Esophagus squamous epithelium (tissue), 5 donors: ENCODE measurements around the gene C2orf92. TPM values are rescaled to one million over a fixed set of nuclear protein-coding genes. Genes with fewer than 3 reads are reported as not detected.

Experiments used
- DNase-seq: peaks from one replicate; lab custom pipeline; 2025; lab: John Stamatoyannopoulos, UW
- H3K27ac ChIP-seq, 4 donors: fragments of 200-600 bp; sonication (generic); one replicate each; pipeline ENCODE4 v1.5.1; 2016 to 2019; ENCODE audit warnings: mild to moderate bottlenecking in 1 of 4
- H3K27me3 ChIP-seq, 4 donors: fragments of 200-600 bp; sonication (generic); 1 replicate in 3 of 4; 2 replicates in 1 of 4; pipeline versions ENCODE4 v1.5.1 to v1.6.0; 2017 to 2021; ENCODE audit warnings: antibody characterized with exemption in 1 of 4
- H3K36me3 ChIP-seq, 3 donors: fragments of 200-600 bp; sonication (generic); one replicate each; pipeline ENCODE4 v1.5.1; 2016 to 2019
- H3K4me1 ChIP-seq, 3 donors: fragments of 200-600 bp; sonication (generic); one replicate each; pipeline ENCODE4 v1.5.1; 2017 to 2019
- H3K4me3 ChIP-seq, 4 donors: fragments of 200-600 bp; sonication (generic); 1 replicate in 3 of 4; 2 replicates in 1 of 4; pipeline ENCODE4 v1.5.1; 2016 to 2019; ENCODE audit warnings: mild to moderate bottlenecking in 2 of 4, moderate library complexity in 1 of 4
- H3K9me3 ChIP-seq, 3 donors: fragments of 200-600 bp; sonication (generic); one replicate each; pipeline ENCODE4 v1.5.1; 2016 to 2019
- CTCF ChIP-seq, 6 experiments: fragments of 450-650 bp in 4 of 6; fragments of 200-600 bp in 2 of 6; sonication (generic) in 2 of 6; IDR thresholded peaks; one replicate each; pipeline ENCODE4 v1.5.1; 2016 to 2019; ENCODE audit warnings: antibody characterized with exemption in 6 of 6, mild to moderate bottlenecking in 4 of 6, moderate library complexity in 4 of 6
- POLR2A ChIP-seq, 4 donors: fragments of 450-650 bp; IDR thresholded peaks; one replicate each; pipeline ENCODE4 v1.6.1; 2017; ENCODE audit warnings: antibody characterized with exemption in 4 of 4, mild to moderate bottlenecking in 4 of 4, moderate library complexity in 3 of 4
- WGBS, 2 donors: methylation state at CpG; one replicate each; pipeline ENCODE4 v1.1.5; 2018; 5-methylcytosine and 5-hydroxymethylcytosine counted together
- intact Hi-C: fragments of 100-400 bp; cut with DNase I; formaldehyde crosslinking; loops from one replicate; pipeline ENCODE4 v1.15.0; 2022
- total RNA-seq, 4 donors: library from RNA; depleted of rRNA; stranded (reverse); fragments of >200 nt; gene quantifications; one replicate each; pipeline ENCODE4 v1.1.0, GENCODE V29; 2016
- donor health status: DM: yes; HTN: yes; CAD: no.

The C2orf92 gene
- total RNA-seq, 4 donors from 2014 or later: 2.5 to 12.8 (median 2.5) TPM; not detected in 1

GRCh38 chr2:97722227-97722626 lies 52.7 kb downstream of the C2orf92 start:
- no peak for DNase-seq
- Histone ChIP-seq H3K4me3 (no peak overlapping the region), H3K36me3 (no peaks in the 10 kb centered on the region), H3K9me3 (no peaks in the 10 kb centered on the region), H3K4me1 (peaks cover 0 to 1% (median 0%) of the 10 kb centered on the region in 3 donors), H3K27ac (no peak overlapping the region), H3K27me3 (peaks cover 0 to 17% (median 0%) of the 10 kb centered on the region in 4 donors)
- intact Hi-C loops: no loop called here
- TF ChIP-seq POLR2A (IDR thresholded peaks at IDR 0.05) (no peak), CTCF (IDR thresholded peaks at IDR 0.05) (no peak)
- WGBS, 2 donors: 94 to 97% methylated on average over 5 to 6 of the region's 6 CpGs

- H3K4me1 ChIP-seq: peaks cover 0 to 13% (median 0%) of the 10 kb centered on the region in 3 donors
- 89 to 94% methylated on average over 19 to 22 of the region's 37 CpGs for WGBS, 2 donors
Observed at GRCh38 chr2:97723156-97724072, 53.9 kb downstream of the C2orf92 start.

GRCh38 chr2:97724073-97724410 lies 54.5 kb downstream of the C2orf92 start:
- peaks cover 0 to 19% (median 0%) of the 10 kb centered on the region in 3 donors for H3K4me1 ChIP-seq

More at GRCh38 chr2:97723156-97724072, 53.9 kb downstream of the C2orf92 start:
- TF ChIP-seq POLR2A (IDR thresholded peaks at IDR 0.05) (no peak), CTCF (IDR thresholded peaks at IDR 0.05) (no peak)
- H3K27me3 ChIP-seq: peaks cover 0 to 17% (median 0%) of the 10 kb centered on the region in 4 donors
- H3K4me3 ChIP-seq: no peak overlapping the region
- H3K36me3 ChIP-seq: no peaks in the 10 kb centered on the region
- intact Hi-C loops: no loop called here
- no peaks in the 10 kb centered on the region for H3K9me3 ChIP-seq
- H3K27ac ChIP-seq: no peak overlapping the region
- DNase-seq: no peak

GRCh38 chr2:97724501-97724900 lies 55.0 kb downstream of the C2orf92 start:
- Histone ChIP-seq H3K4me3 (no peak overlapping the region), H3K27ac (no peak overlapping the region), H3K9me3 (no peaks in the 10 kb centered on the region), H3K27me3 (peaks cover 0 to 17% (median 0%) of the 10 kb centered on the region in 4 donors), H3K4me1 (peaks cover 0 to 19% (median 0%) of the 10 kb centered on the region in 3 donors), H3K36me3 (no peaks in the 10 kb centered on the region)
- intact Hi-C loops: no loop called here
- WGBS, 2 donors: 72 to 79% methylated on average over 17 of the region's 17 CpGs
- no peak for TF ChIP-seq POLR2A (IDR thresholded peaks at IDR 0.05)
- TF ChIP-seq CTCF (IDR thresholded peaks at IDR 0.05): no peak
- no peak for DNase-seq

More at GRCh38 chr2:97724073-97724410, 54.5 kb downstream of the C2orf92 start:
- Histone ChIP-seq H3K27me3 (peaks cover 0 to 17% (median 0%) of the 10 kb centered on the region in 4 donors), H3K36me3 (no peaks in the 10 kb centered on the region), H3K4me3 (no peak overlapping the region), H3K9me3 (no peaks in the 10 kb centered on the region), H3K27ac (no peak overlapping the region)
- TF ChIP-seq POLR2A (IDR thresholded peaks at IDR 0.05) (no peak), CTCF (IDR thresholded peaks at IDR 0.05) (no peak)
- no peak for DNase-seq
- 89% methylated on average over 11 of the region's 41 CpGs; no CpG with 5 or more reads in 1 of the 2 donors for WGBS, 2 donors
- intact Hi-C loops: no loop called here
